Stimulated activated CD4-positive, alpha-beta T cell treated with anti-CD3 and anti-CD28 coated beads, Interleukin-2, amount 100 ng/mL, for 48 hours (primary cell): Measurements from ENCODE around the gene CCDC85A.

Experiments
- DNase-seq, 2 donors: peaks; one replicate each; pipeline ENCODE4 v3.0.0-alpha.2; 2020

Gene CCDC85A

DNA sequence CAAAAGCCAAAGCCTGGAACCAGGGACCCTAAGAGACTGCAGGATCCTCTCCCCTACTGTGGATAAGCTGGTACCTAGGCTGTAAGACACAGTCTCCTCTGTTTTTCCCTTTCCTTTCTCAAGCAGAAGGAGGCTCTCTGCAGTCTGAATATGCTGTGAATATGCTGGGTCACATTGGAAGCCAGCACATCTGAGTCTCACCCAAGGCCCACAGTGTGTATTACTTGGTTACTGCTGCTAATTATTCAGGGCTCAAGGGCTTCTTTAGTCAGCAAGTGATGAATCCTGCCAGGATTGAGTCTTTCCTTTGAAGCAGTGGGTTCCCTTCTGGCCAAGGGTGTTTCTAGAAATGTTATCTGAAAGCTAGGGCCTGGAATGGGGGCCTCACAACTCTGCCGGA lies 60.7 kb downstream of the CCDC85A start:
- DNase-seq = no peak

GRCh38 chr2:56244911-56245530 lies 61.2 kb downstream of the CCDC85A start:
- DNase-seq = no peak

DNA sequence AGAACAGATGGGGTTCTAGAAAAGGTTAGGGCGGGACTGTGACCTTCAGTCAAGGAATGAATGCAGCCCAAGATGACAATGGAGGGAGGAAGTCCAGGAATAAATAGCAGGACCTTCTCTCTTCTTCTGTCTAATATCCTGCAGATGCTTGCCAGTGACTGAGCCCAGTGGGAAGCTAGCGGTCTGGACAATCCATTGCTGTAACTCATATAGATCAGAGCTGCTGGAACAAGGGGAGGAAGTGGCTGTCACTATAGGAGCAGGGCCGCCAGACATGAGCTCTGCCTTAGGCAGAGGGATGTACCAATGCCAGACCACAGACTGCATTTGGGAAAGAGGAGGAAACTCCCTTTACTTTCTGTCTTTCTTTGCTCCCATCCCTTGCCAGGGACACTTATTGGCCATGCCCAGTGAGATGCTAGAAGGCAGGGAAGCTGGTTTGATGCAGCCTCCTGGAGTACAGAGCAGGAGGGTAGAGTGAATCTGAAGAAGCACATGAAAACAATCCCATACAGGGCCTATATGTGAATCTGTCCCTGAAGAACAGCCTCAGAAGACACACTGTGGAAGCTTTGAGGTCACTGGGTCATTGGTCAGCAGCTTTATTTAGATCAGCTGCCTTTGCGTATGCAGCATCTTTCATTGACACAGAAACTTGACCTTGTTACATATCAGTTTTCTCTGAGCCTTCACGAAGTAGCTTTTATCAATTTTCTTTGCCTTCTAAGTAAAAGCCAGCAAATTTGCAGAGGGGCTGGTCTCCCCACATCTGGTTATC lies 65.4 kb downstream of the CCDC85A start:
- DNase-seq = no peak

- no peak for DNase-seq
Observed at GRCh38 chr2:56250153-56250729, 66.5 kb downstream of the CCDC85A start.

DNA sequence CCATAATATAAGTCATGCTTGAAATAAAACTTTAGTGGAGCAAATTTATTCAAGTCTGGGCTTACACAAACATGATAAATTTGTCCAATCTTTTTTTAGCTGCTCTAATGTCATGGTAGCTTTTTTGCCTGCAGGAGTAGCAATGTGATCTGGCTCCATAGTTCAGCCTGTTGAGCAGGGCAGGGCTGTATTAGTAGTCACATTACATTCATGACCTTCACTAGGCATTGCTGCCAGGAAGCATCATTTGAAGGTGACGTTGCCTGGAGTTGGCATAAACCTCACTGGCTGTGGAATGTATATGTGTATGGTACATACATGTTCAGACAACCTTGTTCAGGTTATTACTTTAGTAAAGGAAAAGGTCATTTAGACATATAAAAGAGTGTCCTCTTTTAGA lies 76.6 kb downstream of the CCDC85A start:
- DNase-seq = no peak

DNA sequence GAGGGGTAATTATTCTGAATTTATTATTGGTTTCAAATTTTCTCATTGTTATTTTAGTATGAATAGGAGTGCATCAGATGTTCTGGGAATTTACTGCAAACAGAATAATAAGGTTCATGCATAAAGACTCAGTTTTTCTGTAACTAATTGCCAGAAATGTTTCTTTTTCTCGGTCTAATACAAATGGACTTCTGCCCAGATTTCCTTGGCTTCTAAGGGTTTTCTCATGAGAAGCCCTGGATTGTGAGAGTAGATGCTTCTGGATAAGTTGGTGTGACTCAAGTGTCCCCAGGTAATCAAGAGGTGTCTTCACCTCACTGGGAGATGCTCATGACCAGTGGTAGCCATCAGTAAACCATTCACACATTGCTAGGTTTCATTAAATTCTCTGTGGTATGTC lies 78.5 kb downstream of the CCDC85A start:
- no peak for DNase-seq

GRCh38 chr2:56263876-56264275 lies 80.1 kb downstream of the CCDC85A start:
- no peak for DNase-seq

GRCh38 chr2:56266761-56267414 lies 83.1 kb downstream of the CCDC85A start:
- DNase-seq = no peak

DNA sequence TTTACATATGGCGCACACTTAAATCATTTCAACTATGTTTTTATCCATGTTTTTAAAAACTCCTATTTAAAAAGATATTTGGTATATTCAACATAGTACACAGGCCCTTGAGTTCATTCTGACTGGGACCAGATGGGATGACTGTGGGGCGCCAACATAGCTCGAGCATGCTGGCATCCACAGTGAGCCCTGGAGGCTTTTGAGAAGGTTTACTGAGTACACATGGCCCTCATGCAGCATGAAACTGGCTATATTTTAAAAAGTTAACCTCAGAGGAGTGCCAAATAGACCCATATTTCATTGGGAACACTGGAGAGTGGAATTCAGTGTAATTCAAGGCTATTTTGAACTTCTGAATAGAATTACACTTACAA lies 83.6 kb downstream of the CCDC85A start:
- no peak for DNase-seq

GRCh38 chr2:56268856-56269255 lies 85.1 kb downstream of the CCDC85A start:
- no peak for DNase-seq

DNA sequence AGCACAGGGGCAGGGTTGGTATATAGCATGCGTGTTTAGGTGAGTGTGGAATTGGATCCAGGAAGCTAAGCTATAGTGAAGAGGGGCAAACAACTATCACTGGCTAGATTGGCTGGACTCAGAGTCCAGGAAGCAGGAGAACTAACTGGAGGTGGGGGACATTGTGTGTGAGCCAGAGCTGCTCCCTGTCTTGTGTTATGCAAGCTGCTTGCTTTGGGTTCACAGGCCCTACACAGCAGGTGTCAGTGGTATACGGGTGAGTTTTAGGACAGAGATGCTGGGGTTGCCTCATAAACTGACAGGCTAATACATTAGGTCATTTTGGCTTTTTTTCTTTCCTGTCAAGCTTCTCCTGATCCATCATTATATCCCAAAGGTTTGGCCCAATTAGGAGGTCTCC lies 87.5 kb downstream of the CCDC85A start:
- no peak for DNase-seq

DNA sequence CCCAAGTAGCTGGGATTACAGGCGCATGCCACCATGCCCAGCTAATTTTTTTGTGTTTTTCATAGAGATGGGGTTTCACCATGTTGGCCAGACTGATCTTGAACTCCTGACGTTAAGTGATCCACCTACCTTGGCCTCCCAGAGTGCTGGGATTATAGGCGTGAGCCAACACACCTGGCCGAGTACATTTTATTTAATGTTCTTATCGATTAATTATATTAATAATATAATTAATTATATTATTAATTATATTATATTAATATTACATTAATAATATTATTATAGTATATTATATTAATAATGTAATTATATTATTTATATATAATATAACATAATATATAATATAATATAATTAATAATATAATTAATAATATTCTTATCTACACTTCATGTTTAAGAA lies 101.4 kb downstream of the CCDC85A start:
- DNase-seq = no peak

DNA sequence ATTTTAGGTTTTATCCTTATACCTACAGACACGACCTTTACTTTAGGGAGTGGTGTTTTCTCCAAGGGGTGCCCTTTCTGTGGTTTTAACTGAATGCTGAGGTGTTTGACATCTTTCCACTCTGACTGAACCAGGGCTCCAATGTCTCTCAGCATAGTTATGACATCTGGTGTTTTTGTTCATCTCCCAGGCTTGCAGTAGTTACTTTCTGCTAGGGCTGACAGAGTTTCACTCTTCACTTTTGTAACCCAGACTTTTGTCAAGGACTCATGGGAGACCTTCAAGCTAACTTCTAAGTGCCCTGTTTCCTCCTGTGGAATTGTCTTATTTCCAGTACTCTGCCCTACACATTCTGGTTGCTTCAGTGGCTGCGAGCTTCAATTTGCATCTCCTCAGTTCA lies 103.1 kb downstream of the CCDC85A start:
- DNase-seq = no peak

GRCh38 chr2:56287508-56287907 lies 103.7 kb downstream of the CCDC85A start:
- DNase-seq = no peak

DNA sequence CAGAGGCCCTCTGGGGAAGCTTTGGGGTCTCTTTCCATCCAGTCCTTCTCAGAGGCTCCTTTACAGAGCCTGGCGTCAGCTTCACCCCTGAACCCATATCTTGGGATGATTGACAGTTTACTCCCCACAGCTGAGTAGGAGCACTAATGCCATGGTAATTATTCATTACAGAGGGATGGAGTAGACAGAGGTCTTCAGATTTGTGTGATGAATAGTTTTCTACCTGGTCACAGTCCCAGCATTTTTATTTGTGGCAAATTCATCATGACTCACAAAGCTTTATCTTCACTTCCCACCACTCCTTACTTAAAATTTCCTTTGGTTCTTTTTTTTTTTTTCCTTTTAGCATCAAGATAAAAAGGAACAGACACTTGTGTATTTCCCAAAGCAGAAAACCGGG lies 104.2 kb downstream of the CCDC85A start:
- DNase-seq = no peak

DNA sequence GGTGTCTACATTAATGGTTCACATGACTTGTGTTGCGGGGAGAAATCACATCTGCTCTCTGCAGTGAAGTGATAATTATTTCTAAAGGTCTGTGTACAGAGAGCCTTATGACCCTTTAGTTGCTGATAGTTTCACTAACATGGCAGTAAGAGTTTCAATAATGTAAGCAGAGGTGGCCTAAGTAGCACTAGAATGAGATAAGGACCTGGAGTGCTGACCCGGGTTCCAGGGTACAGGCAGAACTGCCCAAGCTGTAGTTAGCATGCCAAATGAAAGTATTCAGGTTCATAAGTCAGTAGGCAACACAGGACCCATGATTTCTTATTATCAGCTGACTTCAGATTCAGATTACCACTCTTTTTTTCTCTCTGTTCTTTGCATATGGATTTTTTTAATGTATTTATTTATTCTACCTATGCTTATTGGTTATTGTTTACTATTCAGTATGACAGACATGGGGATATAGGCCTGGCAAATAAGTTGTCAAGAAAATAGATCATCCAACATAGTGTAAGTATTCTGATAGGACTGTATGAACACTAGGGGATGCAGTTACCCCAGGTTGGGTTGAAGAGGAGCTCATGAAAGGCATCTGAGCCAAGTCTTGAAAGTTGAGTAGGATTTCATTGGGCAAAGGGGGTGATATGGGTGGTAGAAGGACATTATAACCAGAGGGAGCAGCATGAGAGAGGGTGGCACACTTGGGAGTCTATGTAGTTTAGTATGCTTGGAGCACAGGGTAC lies 105.2 kb downstream of the CCDC85A start:
- DNase-seq = no peak

DNA sequence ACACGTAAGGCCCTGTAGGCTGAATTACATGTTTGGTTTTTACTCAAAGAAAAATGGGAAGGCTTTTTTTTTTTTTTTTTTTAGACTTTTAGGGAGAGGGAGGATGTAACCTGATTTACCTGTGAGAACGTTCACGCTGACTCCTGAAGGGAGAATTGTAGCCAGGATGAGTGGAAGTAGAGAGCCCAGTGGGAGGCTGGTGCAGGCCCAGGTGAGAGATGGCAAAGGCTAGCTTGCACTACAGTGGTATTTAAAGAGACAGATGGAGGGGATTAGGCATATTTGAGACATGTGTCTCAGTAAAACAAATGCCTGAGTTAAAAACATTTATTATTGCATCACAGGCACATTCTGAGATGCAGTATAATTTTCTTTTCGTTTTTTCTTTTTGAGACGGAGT lies 107.9 kb downstream of the CCDC85A start:
- DNase-seq = no peak

DNA sequence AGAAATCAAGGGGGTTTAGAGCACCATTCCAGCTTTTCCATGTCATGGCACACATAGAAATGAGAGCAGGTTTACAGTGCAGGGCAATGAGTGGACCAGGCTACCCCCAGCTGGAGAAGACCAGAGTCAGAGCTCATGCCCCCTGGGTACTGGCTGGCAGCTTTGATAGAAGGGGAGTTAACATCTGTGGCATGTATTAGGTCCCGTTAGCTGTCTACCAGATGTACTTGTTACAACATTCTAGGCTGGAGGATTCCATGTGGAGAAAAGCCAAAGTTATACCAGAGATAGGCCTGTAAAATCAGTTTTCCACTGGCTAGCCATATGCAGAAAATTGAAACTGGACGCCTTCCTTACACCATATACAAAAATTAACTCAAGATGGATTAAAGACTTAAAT lies 109.2 kb downstream of the CCDC85A start:
- no peak for DNase-seq

- DNase-seq = no peak
Observed at GRCh38 chr2:56295666-56296065, 111.9 kb downstream of the CCDC85A start.

GRCh38 chr2:56297671-56298070 lies 113.9 kb downstream of the CCDC85A start:
- DNase-seq = no peak

GRCh38 chr2:56299171-56299691 lies 115.4 kb downstream of the CCDC85A start:
- no peak for DNase-seq

GRCh38 chr2:56309626-56310170 lies 125.9 kb downstream of the CCDC85A start:
- no peak for DNase-seq

GRCh38 chr2:56313500-56313921 lies 129.7 kb downstream of the CCDC85A start:
- DNase-seq = no peak
